Smooth muscle cell (in vitro differentiated cells): ENCODE measurements around the gene SLC7A10. TPM values are rescaled to one million over a fixed set of nuclear protein-coding genes. Genes with fewer than 3 reads are reported as not detected.

ENCODE experiments used
- DNase-seq: peaks from one replicate; lab custom pipeline; 2025; ENCODE audit not compliant: unreplicated experiment; lab: John Stamatoyannopoulos, UW
- H2AFZ ChIP-seq: fragments of 200-600 bp; sonication (generic); 2 replicates; pipeline ENCODE4 v1.6.0; 2016; ENCODE audit warnings: antibody characterized with exemption, low read depth, mild to moderate bottlenecking
- H3F3A ChIP-seq: fragments of 200-600 bp; sonication (generic); 2 replicates; pipeline ENCODE4 v1.6.0; 2017; ENCODE audit warnings: antibody characterized with exemption, low read depth
- H3K27ac ChIP-seq: fragments of 200-600 bp; sonication (generic); 2 replicates; pipeline ENCODE4 v1.5.1; 2016; ENCODE audit warnings: low read depth, mild to moderate bottlenecking
- H3K27me3 ChIP-seq: fragments of 200-600 bp; sonication (generic); 2 replicates; pipeline ENCODE4 v1.6.1; 2016; ENCODE audit warnings: low read depth, mild to moderate bottlenecking
- H3K36me3 ChIP-seq: fragments of 200-600 bp; sonication (generic); 2 replicates; pipeline ENCODE4 v1.5.1; 2016; ENCODE audit warnings: low read depth
- H3K4me1 ChIP-seq: fragments of 200-600 bp; sonication (generic); 2 replicates; pipeline ENCODE4 v1.5.1; 2016; ENCODE audit warnings: low read depth
- H3K4me2 ChIP-seq: fragments of 200-600 bp; sonication (generic); 2 replicates; pipeline ENCODE4 v1.6.0; 2016; ENCODE audit warnings: mild to moderate bottlenecking
- H3K4me3 ChIP-seq: fragments of 200-600 bp; sonication (generic); 2 replicates; pipeline ENCODE4 v1.5.1; 2016; ENCODE audit warnings: mild to moderate bottlenecking
- H3K79me2 ChIP-seq: fragments of 200-600 bp; sonication (generic); 2 replicates; pipeline ENCODE4 v1.6.0; 2016; ENCODE audit warnings: low read depth, mild to moderate bottlenecking
- H3K9ac ChIP-seq: fragments of 200-600 bp; sonication (generic); 2 replicates; pipeline ENCODE4 v1.6.0; 2016; ENCODE audit warnings: low read depth
- H3K9me3 ChIP-seq: fragments of 200-600 bp; sonication (generic); replicated peaks from 2 replicates; pipeline ENCODE4 v1.5.1; 2016; ENCODE audit warnings: low read depth
- H4K20me1 ChIP-seq: fragments of 200-600 bp; sonication (generic); 2 replicates; pipeline ENCODE4 v1.6.0; 2016; ENCODE audit warnings: low read depth
- CTCF ChIP-seq: fragments of 200-600 bp; sonication (generic); IDR thresholded peaks from 2 replicates; pipeline ENCODE4 v1.5.1; 2017; ENCODE audit warnings: borderline replicate concordance, mild to moderate bottlenecking, antibody characterized with exemption; ENCODE audit not compliant: insufficient read depth, poor library complexity, severe bottlenecking
- WGBS: methylation state at CpG from one replicate; pipeline ENCODE4 v1.1.7; 2016; ENCODE audit warnings: low lambda C conversion rate; 5-methylcytosine and 5-hydroxymethylcytosine counted together
- polyA plus RNA-seq: library from polyadenylated mRNA; unstranded; fragments of >200 nt; fragmentation: Nextera tagmentation; extraction: Ambion mirVana; gene quantifications from 2 replicates; pipeline ENCODE4 v1.2.1, GENCODE V29; 2016
- total RNA-seq: library from RNA; depleted of rRNA; stranded (reverse); fragments of >200 nt; gene quantifications from 2 replicates; pipeline ENCODE4 v1.2.3, GENCODE V29; 2014

Gene SLC7A10
- total and polyA plus RNA-seq, 2 experiments from 2014 or later = 0.51 TPM; not detected in 1

DNA sequence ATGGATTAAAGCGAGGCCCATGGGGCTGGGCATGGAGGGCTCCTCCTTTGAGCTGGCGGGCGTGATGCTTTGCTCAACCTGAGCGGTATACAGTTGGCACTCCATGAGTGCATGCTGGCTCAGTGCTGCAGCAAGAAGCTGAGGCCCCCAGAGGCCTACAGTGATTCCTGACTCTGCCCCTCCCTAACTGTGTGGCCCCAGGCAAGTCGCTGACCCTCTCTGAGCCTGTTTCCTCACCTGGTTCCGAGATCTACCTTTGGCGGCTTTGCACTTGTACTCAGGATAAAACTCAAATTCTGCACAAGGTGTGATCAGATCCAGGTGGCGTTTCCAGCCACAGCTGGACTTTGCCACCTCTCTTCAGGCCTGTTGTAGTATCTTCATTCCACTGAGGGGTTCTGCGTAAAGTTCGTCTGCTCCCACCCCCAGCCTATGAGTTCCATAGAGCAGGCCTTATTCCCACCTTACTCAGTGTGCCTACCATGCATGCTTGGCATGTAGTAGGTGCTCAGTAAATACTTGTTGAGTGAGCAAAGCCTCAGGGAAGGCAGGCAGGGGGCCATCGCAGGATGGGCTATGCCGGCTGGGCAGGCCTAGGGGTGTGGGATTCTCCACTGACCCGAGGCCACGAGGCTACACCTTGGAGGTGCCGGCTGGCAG is 23.6 kb downstream of the SLC7A10 start:
- H3K9me3 ChIP-seq = no peaks in the 10 kb centered on the region
- no peaks in the 10 kb centered on the region for H3K79me2 ChIP-seq
- H3K27ac ChIP-seq = no peak overlapping the region
- no peaks in the 10 kb centered on the region for H3K4me1 ChIP-seq
- no peak overlapping the region for H2AFZ ChIP-seq
- H3K36me3 ChIP-seq = no peaks in the 10 kb centered on the region
- peaks cover 12% of the 10 kb centered on the region for H4K20me1 ChIP-seq
- DNase-seq = no peak
- TF ChIP-seq CTCF = no peak
- H3K27me3 ChIP-seq = no peaks in the 10 kb centered on the region
- no peak overlapping the region for H3K4me2 ChIP-seq
- no peak overlapping the region for H3K9ac ChIP-seq
- H3K4me3 ChIP-seq = no peak overlapping the region
- H3F3A ChIP-seq = no peaks in the 10 kb centered on the region
- WGBS = 95% methylated on average over 15 of the region's 15 CpGs

DNA sequence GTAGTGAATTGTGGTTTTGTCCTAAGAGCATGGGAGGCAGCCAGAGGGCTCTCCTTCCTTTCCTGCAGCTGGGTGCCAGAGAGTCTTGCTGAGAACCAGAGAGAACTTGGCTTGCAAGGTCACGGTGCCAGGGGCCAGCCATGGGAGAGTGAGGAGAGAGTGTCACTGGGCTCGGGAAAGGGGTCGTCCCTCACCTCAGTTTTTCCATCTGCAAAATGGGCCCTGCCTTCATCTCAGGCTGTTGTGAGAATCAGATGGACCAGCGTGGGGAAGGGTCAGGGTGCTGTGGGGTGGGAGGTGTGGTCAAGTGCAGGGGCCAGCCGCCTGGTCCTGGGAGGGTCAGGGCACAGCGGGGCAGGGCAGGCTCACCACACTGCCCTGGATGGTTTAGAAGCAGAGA is 24.2 kb downstream of the SLC7A10 start:
- Histone ChIP-seq H2AFZ (no peak overlapping the region), H3F3A (no peaks in the 10 kb centered on the region), H3K4me2 (no peak overlapping the region), H4K20me1 (peaks cover 15% of the 10 kb centered on the region), H3K36me3 (no peaks in the 10 kb centered on the region), H3K27me3 (no peaks in the 10 kb centered on the region), H3K79me2 (no peaks in the 10 kb centered on the region), H3K9me3 (no peaks in the 10 kb centered on the region), H3K9ac (no peak overlapping the region), H3K27ac (no peak overlapping the region), H3K4me1 (no peaks in the 10 kb centered on the region), H3K4me3 (no peak overlapping the region)
- DNase-seq = no peak
- WGBS = 98% methylated on average over 6 of the region's 6 CpGs
- no peak for TF ChIP-seq CTCF

- no peak overlapping the region for H3K27ac ChIP-seq
- H3K36me3 ChIP-seq = no peaks in the 10 kb centered on the region
- no peaks in the 10 kb centered on the region for H3K27me3 ChIP-seq
- H3K4me1 ChIP-seq = no peaks in the 10 kb centered on the region
- H2AFZ ChIP-seq = no peak overlapping the region
- TF ChIP-seq CTCF = no peak
- no peaks in the 10 kb centered on the region for H3K79me2 ChIP-seq
- H3K9me3 ChIP-seq = no peaks in the 10 kb centered on the region
- H3F3A ChIP-seq = no peaks in the 10 kb centered on the region
- H3K4me3 ChIP-seq = no peak overlapping the region
- no peak overlapping the region for H3K4me2 ChIP-seq
- WGBS = 88% methylated on average over 8 of the region's 8 CpGs
- H3K9ac ChIP-seq = no peak overlapping the region
- H4K20me1 ChIP-seq = peaks cover 21% of the 10 kb centered on the region
- no peak for DNase-seq
Measured at GRCh38 chr19:33199441-33200265, 26.0 kb downstream of the SLC7A10 start.

GRCh38 chr19:33198169-33198568 is 27.5 kb downstream of the SLC7A10 start:
- no peak overlapping the region for H2AFZ ChIP-seq
- no peaks in the 10 kb centered on the region for H3F3A ChIP-seq
- no peak overlapping the region for H3K9ac ChIP-seq
- no peaks in the 10 kb centered on the region for H3K36me3 ChIP-seq
- peaks cover 21% of the 10 kb centered on the region for H4K20me1 ChIP-seq
- no peak overlapping the region for H3K27ac ChIP-seq
- no peaks in the 10 kb centered on the region for H3K27me3 ChIP-seq
- DNase-seq = no peak
- H3K4me1 ChIP-seq = no peaks in the 10 kb centered on the region
- H3K79me2 ChIP-seq = no peaks in the 10 kb centered on the region
- H3K4me3 ChIP-seq = no peak overlapping the region
- WGBS = 98% methylated on average over 7 of the region's 7 CpGs
- H3K9me3 ChIP-seq = no peaks in the 10 kb centered on the region
- no peak overlapping the region for H3K4me2 ChIP-seq
- no peak for TF ChIP-seq CTCF
